Endothelial cell of umbilical vein (primary cell): ENCODE measurements around the gene KBTBD4. TPM values are rescaled to one million over a fixed set of nuclear protein-coding genes. Genes with fewer than 3 reads are reported as not detected.

ENCODE experiments used
- BruUV-seq: library from RNA; stranded (reverse); fragments of 400-500 nt; replicated peaks from 2 replicates; lab custom pipeline; 2021; lab: Mats Ljungman, UMichigan
- CTCF ChIA-PET: fragments of 300-600, 350-600 bp; sonication (Branson Sonifier 250); formaldehyde crosslinking; loops from one replicate; lab custom pipeline; 2021; ENCODE audit warnings: antibody characterized with exemption, inconsistent platforms; lab: Charles Lee
- POLR2A ChIA-PET: fragments of 300-600, 350-600 bp; sonication (Branson Sonifier 250); formaldehyde crosslinking; loops from one replicate; lab custom pipeline; 2021; ENCODE audit warnings: antibody characterized with exemption, inconsistent platforms; lab: Charles Lee
- DNase-seq: peaks from one replicate; pipeline ENCODE4 v3.0.0-alpha.2; 2011; ENCODE audit warnings: low read depth, low spot score
- FAIRE-seq: peaks from 2 replicates; lab custom pipeline; 2011; peaks lifted over from hg19 to GRCh38; lab: Jason Lieb, UNC
- H2AFZ ChIP-seq: 2 replicates; pipeline ENCODE4 v1.6.0; 2012; ENCODE audit warnings: low read depth, low read length, control low read depth, inconsistent platforms
- H3K27ac ChIP-seq: 2 replicates; pipeline ENCODE4 v1.5.1; 2011; ENCODE audit warnings: low read depth, mild to moderate bottlenecking, control low read depth, low read length, moderate library complexity; ENCODE audit not compliant: insufficient read depth
- H3K27me3 ChIP-seq, 2 experiments: 2 replicates each; pipeline versions ENCODE4 v1.6.0 to v1.6.1; 2011; ENCODE audit warnings: low read length in 2 of 2, mixed read lengths in 1 of 2; ENCODE audit not compliant: control insufficient read depth in 2 of 2, insufficient read depth in 2 of 2
- H3K36me3 ChIP-seq, 2 experiments: 2 replicates in 1 of 2; 3 replicates in 1 of 2; pipeline ENCODE4 v1.5.1; 2011; ENCODE audit warnings: low read length in 2 of 2, mild to moderate bottlenecking in 1 of 2, moderate library complexity in 1 of 2; ENCODE audit not compliant: control insufficient read depth in 2 of 2, insufficient read depth in 2 of 2; ENCODE audit errors: extremely low read depth in 1 of 2
- H3K4me1 ChIP-seq: 3 replicates; pipeline ENCODE4 v1.5.1; 2011; ENCODE audit warnings: mild to moderate bottlenecking, low read length; ENCODE audit not compliant: control insufficient read depth, insufficient read depth; ENCODE audit errors: extremely low read depth
- H3K4me2 ChIP-seq: 2 replicates; pipeline ENCODE4 v1.6.1; 2011; ENCODE audit warnings: low read length, control low read depth, mixed read lengths; ENCODE audit not compliant: insufficient read depth
- H3K4me3 ChIP-seq, 3 experiments: fragments of 200-600 bp in 1 of 3; sonication (generic), shearing (Covaris generic) in 1 of 3; replicated peaks in 1 of 3; 2 replicates each; pipeline ENCODE4 v1.5.1; 2011 to 2016; ENCODE audit warnings: control low read depth in 3 of 3, low read length in 3 of 3, mild to moderate bottlenecking in 2 of 3, inconsistent platforms in 1 of 3, low read depth in 1 of 3, moderate library complexity in 1 of 3; ENCODE audit not compliant: insufficient read depth in 1 of 3
- H3K79me2 ChIP-seq: 2 replicates; pipeline ENCODE4 v1.6.0; 2012; ENCODE audit warnings: low read length, inconsistent platforms; ENCODE audit not compliant: control insufficient read depth, insufficient read depth
- H3K9ac ChIP-seq: replicated peaks from 2 replicates; pipeline ENCODE3; 2011; ENCODE audit warnings: low read length, control low read depth; ENCODE audit not compliant: insufficient read depth; ENCODE audit errors: extremely low read depth
- H3K9me1 ChIP-seq: replicated peaks from 3 replicates; pipeline ENCODE4 v1.6.0; 2011; ENCODE audit warnings: mild to moderate bottlenecking, low read length; ENCODE audit not compliant: control insufficient read depth, insufficient read depth; ENCODE audit errors: extremely low read depth
- H3K9me3 ChIP-seq: replicated peaks from 2 replicates; pipeline ENCODE4 v1.5.1; 2012; ENCODE audit warnings: low read length, inconsistent platforms; ENCODE audit not compliant: control insufficient read depth, insufficient read depth
- H4K20me1 ChIP-seq: replicated peaks from 2 replicates; pipeline ENCODE3; 2011; ENCODE audit warnings: mild to moderate bottlenecking, low read length; ENCODE audit not compliant: control insufficient read depth, insufficient read depth; ENCODE audit errors: extremely low read depth
- CTCF ChIP-seq, 2 donors: IDR thresholded peaks; 1 replicate in 1 of 2; 2 replicates in 1 of 2; pipeline ENCODE4 v1.5.1; 2011; ENCODE audit warnings: low read length in 2 of 2, mild to moderate bottlenecking in 2 of 2, moderate library complexity in 2 of 2, control low read depth in 1 of 2, inconsistent platforms in 1 of 2, low read depth in 1 of 2; ENCODE audit not compliant: insufficient read depth in 1 of 2; ENCODE audit errors: extremely low read depth in 1 of 2
- EZH2 ChIP-seq: IDR thresholded peaks from 2 replicates; pipeline ENCODE4 v1.6.1; 2012; ENCODE audit warnings: borderline replicate concordance, low read depth, mild to moderate bottlenecking, moderate library complexity, low read length, inconsistent platforms; ENCODE audit not compliant: severe bottlenecking
- FOS ChIP-seq: IDR thresholded peaks from 2 replicates; pipeline ENCODE4 v1.6.1; 2011; ENCODE audit warnings: mild to moderate bottlenecking, low read length, moderate library complexity, borderline replicate concordance; ENCODE audit not compliant: insufficient read depth
- GATA2 ChIP-seq: IDR thresholded peaks from 2 replicates; pipeline ENCODE4 v1.7.0; 2011; ENCODE audit warnings: low read depth, mild to moderate bottlenecking, moderate library complexity, mixed read lengths, low read length; ENCODE audit not compliant: insufficient read length, insufficient read depth
- JUN ChIP-seq: IDR thresholded peaks from 2 replicates; pipeline ENCODE4 v1.6.1; 2011; ENCODE audit warnings: borderline replicate concordance, low read depth; ENCODE audit not compliant: insufficient read length, insufficient read depth
- MAX ChIP-seq: IDR thresholded peaks from 2 replicates; pipeline ENCODE4 v1.6.1; 2011; ENCODE audit not compliant: insufficient read depth, insufficient read length
- MYC ChIP-seq: IDR thresholded peaks from one replicate; pipeline ENCODE4 v1.6.1; 2011; ENCODE audit warnings: mild to moderate bottlenecking, low read depth, low read length
- POLR2A ChIP-seq: IDR thresholded peaks from 2 replicates; pipeline ENCODE4 v1.6.1; 2012; ENCODE audit warnings: low read depth, mild to moderate bottlenecking, control low read depth, low read length
- POLR2AphosphoS5 ChIP-seq: IDR thresholded peaks from 2 replicates; pipeline ENCODE4 v1.6.1; 2012; ENCODE audit warnings: low read depth, mild to moderate bottlenecking, control low read depth, low read length, moderate library complexity; ENCODE audit not compliant: insufficient read depth
- dilution Hi-C: fragments of 300-500 bp; cut with MboI; formaldehyde crosslinking; loops from one replicate; pipeline ENCODE4 v1.15.0; 2019; ENCODE audit warnings: low sequenced_read_pairs; ENCODE audit not compliant: extremely low pct_ligation_motif_present
- intact Hi-C: fragments of 100-400 bp; cut with micrococcal nuclease; formaldehyde crosslinking; loops from one replicate; pipeline ENCODE4 v1.10.0; 2022
- polyA plus RNA-seq, 4 experiments: library from polyadenylated mRNA; depleted of rRNA in 3 of 4; stranded (reverse) in 3 of 4; unstranded in 1 of 4; fragments of >200 nt; gene quantifications; 2 replicates each; pipeline versions ENCODE4 v1.2.1 to v1.2.3, GENCODE V29; 2011 to 2012; ENCODE audit warnings: missing spikeins in 1 of 4
- total RNA-seq: library from RNA; stranded (reverse); gene quantifications from 2 replicates; pipeline ENCODE4 v1.2.3, GENCODE V29; 2021

The KBTBD4 gene
- total and polyA plus RNA-seq, 2 donors (not counting 3 experiments of a cell fraction or from before 2014, with no cell fraction given): 16.3 to 23.2 TPM

GRCh38 chr11:47606731-47607130 lies 28.0 kb upstream of the KBTBD4 start:
- dilution Hi-C loops (no loop called here), intact Hi-C loops (no loop called here)
- ChIA-PET POLR2A (interaction anchor here (1.7 kb wide), 1 partner anchor 12 kb away, joined by 4 read pairs; the partner anchor contains the start of gene C1QTNF4), CTCF (interaction anchor here (1.7 kb wide), 1 partner anchor 10 kb away, joined by 12 read pairs; no protein-coding TSS in a partner anchor)
- no peak for TF ChIP-seq JUN
- TF ChIP-seq MAX: no peak
- TF ChIP-seq MYC: no peak
- no peak for TF ChIP-seq EZH2
- no peak for TF ChIP-seq GATA2
- TF ChIP-seq POLR2AphosphoS5: no peak
- no peak for TF ChIP-seq CTCF (IDR thresholded peaks at IDR 0.05; ENCODE audit: extremely low read depth in 1 of 2, insufficient read depth in 1 of 2, low read depth in 1 of 2, low read length in 2 of 2)
- no peak for TF ChIP-seq FOS
- TF ChIP-seq POLR2A: no peak
- Histone ChIP-seq H3K4me3 (no peak overlapping the region), H2AFZ (no peak overlapping the region), H3K79me2 (no peaks in the 10 kb centered on the region), H3K27me3 (peaks cover 0 to 3% of the 10 kb centered on the region in 2 experiments), H3K9me1 (no peaks in the 10 kb centered on the region), H3K4me2 (no peak overlapping the region), H3K27ac (no peak overlapping the region), H4K20me1 (no peaks in the 10 kb centered on the region), H3K36me3 (no peaks in the 10 kb centered on the region), H3K4me1 (no peaks in the 10 kb centered on the region), H3K9ac (no peak overlapping the region), H3K9me3 (no peaks in the 10 kb centered on the region)
- BruUV-seq: no TSS peak
- DNase-seq (no peak), FAIRE-seq (no peak)
